Coronary artery (tissue), 2 donors: ENCODE measurements around the gene PSENEN.
"Not testable (repeated sequence)": the region's sequence is repeated elsewhere in the genome, so short reads cannot be mapped to it uniquely, and the experiment has no call there.

Experiments
- DNase-seq: peaks from one replicate; pipeline ENCODE4 v3.0.0-alpha.2; 2017; ENCODE audit warnings: low spot score
- H3K27ac ChIP-seq, 2 donors: fragments of 200-600 bp; sonication (generic); one replicate each; pipeline ENCODE4 v1.5.1; 2016 to 2019
- H3K4me3 ChIP-seq: fragments of 200-600 bp; sonication (generic); 2 replicates; pipeline ENCODE4 v1.5.1; 2016; ENCODE audit warnings: mild to moderate bottlenecking, moderate library complexity
- TF ChIP-seq, protein P1 (sequence below): fragments of 200-600 bp; sonication (generic); IDR thresholded peaks from one replicate; pipeline ENCODE4 v1.5.1; 2019; ENCODE audit warnings: antibody characterized with exemption

Gene PSENEN

GRCh38 chr19:35793381-35794165, 48.1 kb downstream of the PSENEN start:
- no peak overlapping the region for H3K27ac ChIP-seq
- TF ChIP-seq, protein P1, sequence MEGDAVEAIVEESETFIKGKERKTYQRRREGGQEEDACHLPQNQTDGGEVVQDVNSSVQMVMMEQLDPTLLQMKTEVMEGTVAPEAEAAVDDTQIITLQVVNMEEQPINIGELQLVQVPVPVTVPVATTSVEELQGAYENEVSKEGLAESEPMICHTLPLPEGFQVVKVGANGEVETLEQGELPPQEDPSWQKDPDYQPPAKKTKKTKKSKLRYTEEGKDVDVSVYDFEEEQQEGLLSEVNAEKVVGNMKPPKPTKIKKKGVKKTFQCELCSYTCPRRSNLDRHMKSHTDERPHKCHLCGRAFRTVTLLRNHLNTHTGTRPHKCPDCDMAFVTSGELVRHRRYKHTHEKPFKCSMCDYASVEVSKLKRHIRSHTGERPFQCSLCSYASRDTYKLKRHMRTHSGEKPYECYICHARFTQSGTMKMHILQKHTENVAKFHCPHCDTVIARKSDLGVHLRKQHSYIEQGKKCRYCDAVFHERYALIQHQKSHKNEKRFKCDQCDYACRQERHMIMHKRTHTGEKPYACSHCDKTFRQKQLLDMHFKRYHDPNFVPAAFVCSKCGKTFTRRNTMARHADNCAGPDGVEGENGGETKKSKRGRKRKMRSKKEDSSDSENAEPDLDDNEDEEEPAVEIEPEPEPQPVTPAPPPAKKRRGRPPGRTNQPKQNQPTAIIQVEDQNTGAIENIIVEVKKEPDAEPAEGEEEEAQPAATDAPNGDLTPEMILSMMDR: no peak
- no peak overlapping the region for H3K4me3 ChIP-seq
- DNase-seq: no peak

DNA sequence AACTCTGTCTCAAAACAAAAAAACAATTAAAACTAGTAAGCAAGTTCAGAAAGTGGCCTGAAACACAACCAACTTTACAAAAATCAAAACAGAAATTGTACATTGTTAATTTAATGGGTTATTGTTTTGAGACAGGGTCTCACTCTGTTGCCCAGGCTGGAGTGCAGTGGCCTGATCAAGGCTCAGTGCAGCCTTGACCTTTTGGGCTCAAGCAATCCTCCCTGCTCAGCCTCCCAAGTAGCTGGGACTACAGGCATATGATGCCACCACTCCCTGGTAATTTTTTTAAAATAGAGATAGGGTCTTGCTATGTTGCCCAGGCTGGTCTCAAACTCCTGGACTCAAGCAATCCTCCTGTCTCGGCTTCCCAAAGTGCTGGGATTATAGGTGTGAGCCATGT, 50.1 kb downstream of the PSENEN start:
- H3K4me3 ChIP-seq, H3K27ac ChIP-seq, DNase-seq: not testable (repeated sequence)
